CD14-positive monocyte (primary cell): Measurements from ENCODE around the gene SULF2. TPM values are rescaled to one million over a fixed set of nuclear protein-coding genes. Genes with fewer than 3 reads are reported as not detected.

Source experiments
- DNase-seq, 3 donors: peaks; one replicate each; pipeline ENCODE4 v3.0.0-alpha.2; 2011 to 2022
- H2AFZ ChIP-seq: 2 replicates; pipeline ENCODE4 v1.6.0; 2012; ENCODE audit warnings: mild to moderate bottlenecking, low read depth, low read length, inconsistent platforms; ENCODE audit not compliant: insufficient read depth, poor library complexity, severe bottlenecking
- H3K27ac ChIP-seq, 2 donors: 1 replicate in 1 of 2; 2 replicates in 1 of 2; pipeline ENCODE4 v1.5.1; 2012 to 2013; ENCODE audit warnings: low read length in 2 of 2, control low read depth in 1 of 2, inconsistent platforms in 1 of 2, low read depth in 1 of 2, mild to moderate bottlenecking in 1 of 2
- H3K27me3 ChIP-seq, 2 donors: one replicate each; pipeline versions ENCODE4 v1.6.0 to v1.6.1; 2011 to 2013; ENCODE audit warnings: low read length in 2 of 2; ENCODE audit not compliant: control insufficient read depth in 2 of 2, insufficient read depth in 2 of 2
- H3K36me3 ChIP-seq, 2 donors: replicated peaks in 1 of 2; 1 replicate in 1 of 2; 2 replicates in 1 of 2; pipeline versions ENCODE4 v1.5.1 to v1.6.1; 2012 to 2013; ENCODE audit warnings: low read length in 2 of 2, control low read depth in 1 of 2, inconsistent platforms in 1 of 2, mild to moderate bottlenecking in 1 of 2; ENCODE audit not compliant: insufficient read depth in 2 of 2, control insufficient read depth in 1 of 2
- H3K4me1 ChIP-seq, 2 donors: 1 replicate in 1 of 2; 2 replicates in 1 of 2; pipeline versions ENCODE4 v1.5.1 to v1.6.1; 2012 to 2013; ENCODE audit warnings: low read length in 2 of 2, control low read depth in 1 of 2, inconsistent platforms in 1 of 2, mild to moderate bottlenecking in 1 of 2, moderate library complexity in 1 of 2; ENCODE audit not compliant: insufficient read depth in 2 of 2, control insufficient read depth in 1 of 2
- H3K4me2 ChIP-seq: replicated peaks from 2 replicates; pipeline ENCODE3; 2012; ENCODE audit warnings: low read length, moderate library complexity, mild to moderate bottlenecking; ENCODE audit not compliant: poor library complexity, severe bottlenecking; ENCODE audit errors: extremely low read depth
- H3K4me3 ChIP-seq, 3 experiments: fragments of 200-600 bp in 1 of 3; sonication (generic) in 1 of 3; replicated peaks in 1 of 3; 1 replicate in 2 of 3; 2 replicates in 1 of 3; pipeline ENCODE4 v1.5.1; 2011 to 2013; ENCODE audit warnings: low read length in 3 of 3, mild to moderate bottlenecking in 3 of 3, control low read depth in 2 of 3, low read depth in 2 of 3, inconsistent platforms in 1 of 3, moderate library complexity in 1 of 3
- H3K79me2 ChIP-seq: 2 replicates; pipeline ENCODE4 v1.6.0; 2012; ENCODE audit warnings: mild to moderate bottlenecking, control low read depth, inconsistent platforms, low read length, moderate library complexity; ENCODE audit not compliant: insufficient read depth
- H3K9ac ChIP-seq: 2 replicates; pipeline ENCODE4 v1.6.0; 2017; ENCODE audit warnings: low read length, mild to moderate bottlenecking; ENCODE audit not compliant: insufficient read depth, poor library complexity, severe bottlenecking
- H3K9me3 ChIP-seq, 2 donors: replicated peaks in 1 of 2; 1 replicate in 1 of 2; 2 replicates in 1 of 2; pipeline versions ENCODE4 v1.5.1 to v1.6.1; 2012 to 2013; ENCODE audit warnings: low read length in 2 of 2, control low read depth in 1 of 2; ENCODE audit not compliant: control insufficient read depth in 1 of 2, insufficient read depth in 1 of 2
- H4K20me1 ChIP-seq: 2 replicates; pipeline ENCODE4 v1.6.0; 2012; ENCODE audit warnings: mild to moderate bottlenecking, low read length, control low read depth, moderate library complexity; ENCODE audit not compliant: insufficient read depth
- H3K27ac Mint-ChIP-seq, 7 donors: one replicate each; pipeline ENCODE4 v1.8.0; 2020; ENCODE audit warnings: mild to moderate bottlenecking in 7 of 7, mixed read lengths in 7 of 7, moderate library complexity in 6 of 7, inconsistent platforms in 2 of 7
- H3K27me3 Mint-ChIP-seq, 3 donors: one replicate each; pipeline ENCODE4 v1.8.0; 2021 to 2022; ENCODE audit warnings: low read depth in 3 of 3, mild to moderate bottlenecking in 3 of 3, mixed read lengths in 3 of 3, moderate library complexity in 3 of 3, inconsistent platforms in 1 of 3
- H3K36me3 Mint-ChIP-seq, 2 donors: one replicate each; pipeline ENCODE4 v1.8.0; 2020; ENCODE audit warnings: mixed read lengths in 2 of 2, inconsistent platforms in 1 of 2, mild to moderate bottlenecking in 1 of 2
- H3K4me1 Mint-ChIP-seq: one replicate; pipeline ENCODE4 v1.8.0; 2020; ENCODE audit warnings: mild to moderate bottlenecking, mixed read lengths
- H3K4me3 Mint-ChIP-seq, 2 donors: one replicate each; pipeline ENCODE4 v1.8.0; 2020; ENCODE audit warnings: mild to moderate bottlenecking in 2 of 2, mixed read lengths in 2 of 2, moderate library complexity in 1 of 2
- H3K9me3 Mint-ChIP-seq, 7 donors: one replicate each; pipeline ENCODE4 v1.8.0; 2020 to 2022; ENCODE audit warnings: mixed read lengths in 7 of 7, mild to moderate bottlenecking in 6 of 7, moderate library complexity in 6 of 7, inconsistent platforms in 2 of 7
- CTCF ChIP-seq: fragments of 200-600 bp; IDR thresholded peaks from one replicate; pipeline ENCODE4 v1.8.0; 2022; ENCODE audit warnings: antibody characterized with exemption, mild to moderate bottlenecking
- WGBS: methylation state at CpG from one replicate; pipeline ENCODE4 v1.1.5; 2013; ENCODE audit warnings: missing lambda C conversion rate; ENCODE audit not compliant: insufficient coverage; 5-methylcytosine and 5-hydroxymethylcytosine counted together
- intact Hi-C, 2 donors: fragments of 100-400 bp; cut with micrococcal nuclease; formaldehyde crosslinking; loops; one replicate each; pipeline versions ENCODE4 v1.15.0 to v1.15.1; 2023
- polyA plus RNA-seq, 3 donors: library from polyadenylated mRNA; depleted of rRNA in 1 of 3; unstranded in 2 of 3; stranded (reverse) in 1 of 3; fragments of 300-500 nt in 2 of 3; fragments of >200 nt in 1 of 3; fragmentation: Illumina TruSeq in 2 of 3; gene quantifications; 1 replicate in 2 of 3; 2 replicates in 1 of 3; pipeline ENCODE4 v1.2.3, GENCODE V29; 2012 to 2021

SULF2 gene
- polyA plus RNA-seq, 3 donors: 60.3 to 156 (median 75.5) TPM

- Mint-ChIP-seq H3K4me3 (no peak overlapping the region), H3K9me3 (peaks cover 0 to 3% (median 0%) of the 10 kb centered on the region in 7 donors), H3K27me3 (peaks cover 21 to 50% (median 31%) of the 10 kb centered on the region in 3 donors), H3K36me3 (no peaks in the 10 kb centered on the region), H3K27ac (peak overlapping the region in 1 of 7 donors; percentile 7), H3K4me1 (peaks cover 5% of the 10 kb centered on the region)
- DNase-seq: no peak
- no peaks in the 10 kb centered on the region for H3K79me2 ChIP-seq
- no peak overlapping the region for H2AFZ ChIP-seq
- 85% methylated on average over 3 of the region's 7 CpGs for whole genome bisulfite sequencing
- no peaks in the 10 kb centered on the region for H3K36me3 ChIP-seq
- H3K4me3 ChIP-seq: no peak overlapping the region
- H3K27ac ChIP-seq: no peak overlapping the region
- no peak for TF ChIP-seq CTCF
- no peaks in the 10 kb centered on the region for H3K4me1 ChIP-seq
- no peaks in the 10 kb centered on the region for H3K9me3 ChIP-seq
- intact Hi-C loops: loop anchor here (5.0 to 10.0 kb wide), 2 partner anchors 76 to 79 kb away; no protein-coding TSS in a partner anchor
- H4K20me1 ChIP-seq: no peaks in the 10 kb centered on the region
- no peak overlapping the region for H3K9ac ChIP-seq
- peaks cover 0 to 10% of the 10 kb centered on the region in 2 donors for H3K27me3 ChIP-seq
- no peak overlapping the region for H3K4me2 ChIP-seq
Observed at GRCh38 chr20:47818466-47818865, 33.2 kb upstream of the SULF2 start.

DNA sequence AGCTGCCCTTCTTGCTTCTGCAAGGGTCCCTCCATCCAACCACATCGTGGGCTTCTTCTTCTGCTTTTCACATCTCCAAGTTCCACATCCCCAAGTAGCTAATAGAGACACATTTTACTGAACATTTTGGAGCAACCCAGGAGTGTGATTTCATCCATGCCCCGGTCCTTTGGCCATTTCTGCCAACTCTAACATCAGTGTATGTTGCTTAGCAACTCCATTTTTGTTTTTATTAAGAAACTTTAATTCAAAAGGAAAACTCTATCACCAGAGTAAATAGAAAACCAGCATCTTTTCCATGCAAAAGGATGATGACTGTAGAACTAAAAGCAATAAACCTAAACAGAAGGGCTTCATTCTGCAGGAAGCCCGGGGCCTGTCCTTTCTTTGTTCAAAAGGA, 32.7 kb upstream of the SULF2 start:
- H3K27ac ChIP-seq: no peak overlapping the region
- WGBS: 46% methylated on average over 2 of the region's 3 CpGs
- intact Hi-C loops: loop anchor here (5.0 to 10.0 kb wide), 2 partner anchors 77 to 79 kb away; no protein-coding TSS in a partner anchor
- peaks cover 0 to 14% of the 10 kb centered on the region in 2 donors for H3K27me3 ChIP-seq
- H3K36me3 ChIP-seq: no peaks in the 10 kb centered on the region
- H3K4me2 ChIP-seq: no peak overlapping the region
- no peak overlapping the region for H2AFZ ChIP-seq
- H3K27me3 Mint-ChIP-seq: peaks cover 17 to 52% (median 31%) of the 10 kb centered on the region in 3 donors
- H3K9ac ChIP-seq: no peak overlapping the region
- DNase-seq: no peak
- H3K4me3 Mint-ChIP-seq: no peak overlapping the region
- H3K79me2 ChIP-seq: no peaks in the 10 kb centered on the region
- H3K9me3 Mint-ChIP-seq: peaks cover 0 to 3% (median 0%) of the 10 kb centered on the region in 7 donors
- H3K4me1 Mint-ChIP-seq: peaks cover 5% of the 10 kb centered on the region
- no peak overlapping the region for H3K27ac Mint-ChIP-seq
- no peak overlapping the region for H3K4me3 ChIP-seq
- no peaks in the 10 kb centered on the region for H4K20me1 ChIP-seq
- H3K4me1 ChIP-seq: no peaks in the 10 kb centered on the region
- no peaks in the 10 kb centered on the region for H3K36me3 Mint-ChIP-seq
- no peak for TF ChIP-seq CTCF
- no peaks in the 10 kb centered on the region for H3K9me3 ChIP-seq
